NCI-H2107 (cell line): ENCODE measurements around the gene LIF.

Source experiments
- DNase-seq: peaks from one replicate; lab custom pipeline; 2025; lab: John Stamatoyannopoulos, UW

The LIF gene

DNA sequence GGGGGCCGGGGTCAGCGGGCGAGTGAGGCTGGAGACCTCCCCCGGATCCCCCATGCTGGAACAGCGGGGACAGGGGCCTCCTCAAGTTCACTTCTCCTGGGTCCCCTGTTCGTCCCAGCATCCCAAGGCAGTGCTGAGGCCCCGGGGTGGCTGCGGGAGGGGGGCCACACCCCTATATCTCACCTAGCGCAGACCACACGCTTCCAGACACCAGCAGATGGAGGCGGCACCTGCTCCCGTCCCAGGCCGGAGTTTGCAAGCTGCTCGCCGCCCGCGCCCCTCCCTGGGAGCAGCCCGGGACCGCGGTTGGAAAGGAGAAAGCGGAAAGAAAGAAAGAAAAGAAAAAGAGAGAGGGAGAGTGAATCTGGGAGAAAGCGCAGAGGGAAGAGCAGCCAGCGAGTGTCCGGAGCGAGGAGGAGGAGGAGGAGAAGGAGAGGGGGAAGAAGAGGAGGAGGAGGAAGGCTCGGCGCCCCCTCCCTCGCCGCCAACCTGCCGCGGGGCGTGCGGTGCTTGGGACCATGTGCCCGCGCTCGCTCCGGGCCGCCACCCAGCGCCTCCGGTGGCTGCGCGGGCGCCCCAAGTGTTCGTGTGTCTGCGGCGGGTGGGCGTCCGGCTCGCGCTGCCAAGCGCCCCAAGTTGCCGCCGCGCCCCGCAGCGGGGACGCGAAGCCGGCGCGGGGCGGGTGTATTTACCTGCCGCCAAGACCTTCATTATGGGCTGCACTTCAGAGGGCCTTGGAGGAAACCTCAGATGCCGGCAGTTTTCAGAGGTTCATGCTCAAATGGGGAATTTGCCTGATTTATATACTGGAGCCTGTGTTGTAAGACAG lies at the start of gene LIF:
Gene LIF, minus strand, starts transcription at position 775 of the 829 bp plus-strand sequence. Its CDS starts 64 bp downstream, at position 711.
- DNase-seq = no peak

DNA sequence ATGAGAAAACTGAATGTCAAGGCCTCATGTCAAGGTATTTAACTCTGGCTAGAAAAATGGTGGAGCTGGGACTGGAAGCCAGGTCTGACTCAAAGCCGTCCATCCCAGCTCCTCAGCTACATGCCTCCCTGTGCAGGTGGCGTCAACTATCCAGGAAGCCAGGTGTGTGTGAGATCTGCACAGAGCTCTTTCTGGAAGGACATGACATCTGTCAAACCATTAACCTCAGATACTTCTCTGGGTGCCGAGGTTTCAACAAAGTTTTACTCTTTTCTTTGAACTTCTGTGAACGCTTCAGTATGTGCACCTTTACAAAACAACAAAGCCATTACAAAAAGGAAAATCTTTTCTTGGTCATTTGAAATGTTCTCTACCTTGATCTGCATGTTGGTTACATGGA lies 49.8 kb upstream of the LIF start:
- no peak for DNase-seq

DNA sequence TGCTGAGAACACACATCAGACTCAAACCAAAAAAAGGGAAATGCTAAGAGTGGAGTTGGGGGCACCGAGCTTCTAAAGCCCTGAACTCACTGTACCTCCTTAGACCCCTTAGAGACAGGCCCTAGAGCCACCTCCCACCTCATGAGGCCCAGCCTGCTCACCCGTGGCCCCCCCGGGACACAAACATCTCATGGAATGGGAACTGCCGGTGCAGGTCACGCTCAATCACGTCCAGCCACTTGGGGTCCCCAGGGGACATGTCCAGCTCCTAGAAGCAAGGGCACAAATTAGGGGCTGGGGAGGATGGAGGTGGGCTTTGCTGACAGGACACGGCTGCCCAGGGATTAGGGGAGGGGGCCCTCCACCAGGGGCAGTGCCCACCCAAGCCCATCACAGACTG lies 49.0 kb upstream of the LIF start:
- no peak for DNase-seq

DNA sequence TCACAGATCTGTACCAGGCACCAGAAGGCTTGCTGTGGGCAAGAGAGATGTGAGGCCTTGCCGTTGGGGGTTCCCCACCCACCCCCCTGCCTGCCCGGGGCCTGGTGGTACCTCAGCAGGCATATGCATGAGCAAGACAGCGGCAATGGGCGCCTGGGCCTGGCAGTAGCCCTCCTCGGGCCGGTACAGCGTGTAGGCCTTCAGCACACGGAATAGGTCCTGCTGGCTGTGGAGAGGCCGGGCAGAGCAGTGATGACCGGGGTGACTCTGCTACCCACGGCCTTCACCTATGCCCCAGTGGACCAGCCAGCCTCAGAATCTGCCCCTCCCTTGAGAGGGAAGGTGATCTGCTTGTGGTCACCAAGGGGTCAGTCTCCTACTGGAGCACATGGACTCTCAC lies 48.3 kb upstream of the LIF start:
- DNase-seq = no peak

DNA sequence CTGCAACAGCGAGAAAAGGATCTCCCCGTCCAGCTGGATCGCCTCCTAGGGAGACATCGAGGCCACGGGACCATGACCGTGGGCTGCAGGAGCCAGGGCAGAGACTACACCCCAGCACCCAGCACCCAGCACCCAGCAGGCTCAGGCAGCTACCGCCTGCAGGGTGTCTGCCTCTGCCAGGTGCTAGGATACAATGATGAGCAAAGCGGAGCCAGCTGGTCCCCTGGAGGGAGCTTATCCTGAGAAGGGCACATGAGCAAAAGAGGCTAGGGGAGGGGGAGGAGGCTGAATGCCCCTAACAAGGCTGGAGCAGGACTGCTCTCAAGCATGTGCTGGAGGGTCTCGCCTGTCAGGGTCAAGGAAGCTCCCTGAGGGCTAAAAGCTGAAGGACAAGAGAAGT lies 47.5 kb upstream of the LIF start:
- no peak for DNase-seq

DNA sequence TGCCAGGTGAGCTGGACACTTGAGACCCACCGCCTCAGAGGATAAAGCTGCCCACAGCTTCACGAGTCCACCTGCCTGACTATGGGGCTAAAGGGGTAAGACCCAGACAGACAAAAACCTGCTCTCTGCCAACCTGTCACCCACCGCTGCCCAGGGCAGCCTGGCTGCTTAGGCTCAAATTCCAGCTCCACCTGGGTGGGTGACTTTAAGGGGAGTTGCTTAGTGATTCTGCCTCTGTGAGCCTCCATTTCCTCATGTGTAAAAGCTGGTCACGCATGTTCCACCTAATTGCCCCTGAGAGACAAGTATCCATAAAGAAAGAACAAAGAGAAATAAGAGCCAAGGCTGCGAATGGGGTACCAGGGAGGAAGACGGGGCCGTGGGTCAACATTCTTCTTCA lies 46.5 kb upstream of the LIF start:
- no peak for DNase-seq

DNA sequence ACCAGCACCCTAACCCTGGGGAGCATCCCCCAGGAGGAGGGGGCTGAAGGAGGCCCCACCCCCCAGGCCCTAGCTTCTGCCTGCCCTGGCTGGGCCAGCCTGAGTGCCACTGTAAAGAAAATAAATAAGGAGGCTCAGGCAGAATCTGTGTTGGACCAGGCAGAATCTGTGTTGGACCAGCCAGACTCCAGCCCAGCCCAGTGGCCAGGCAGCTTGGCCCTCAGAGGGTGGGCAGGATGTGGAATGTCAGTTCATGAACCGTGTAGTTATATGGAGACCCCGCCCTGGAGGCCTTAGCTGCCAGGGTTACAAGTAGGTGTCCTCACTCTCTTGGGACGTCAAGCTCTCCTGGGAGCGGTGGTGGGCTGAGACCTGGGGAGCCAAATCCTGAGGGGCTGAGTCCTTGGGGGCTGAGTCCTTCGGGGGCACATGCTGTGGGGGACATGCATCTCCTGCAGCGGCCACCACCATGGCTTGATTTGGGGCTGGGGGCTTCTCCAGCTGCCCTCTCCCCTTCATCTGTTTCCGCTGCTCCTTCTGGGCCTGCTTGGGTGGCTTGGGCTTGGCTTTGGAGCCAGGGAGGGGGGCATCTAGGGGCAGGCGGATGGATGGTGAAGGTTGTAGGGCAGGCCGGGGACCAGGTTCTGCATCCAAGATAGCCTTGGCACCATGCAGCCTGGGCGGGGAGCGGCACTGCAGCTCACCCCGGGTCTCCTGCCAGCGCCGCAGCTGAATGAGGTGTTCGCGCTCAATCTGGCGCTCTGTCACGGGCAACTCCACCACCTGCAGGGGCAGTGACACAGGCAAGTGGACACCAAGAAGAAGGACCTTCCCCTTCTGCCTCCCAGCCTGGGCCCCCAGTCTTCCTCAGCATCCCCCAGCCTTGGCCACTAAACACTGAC lies 45.8 kb upstream of the LIF start:
- no peak for DNase-seq

DNA sequence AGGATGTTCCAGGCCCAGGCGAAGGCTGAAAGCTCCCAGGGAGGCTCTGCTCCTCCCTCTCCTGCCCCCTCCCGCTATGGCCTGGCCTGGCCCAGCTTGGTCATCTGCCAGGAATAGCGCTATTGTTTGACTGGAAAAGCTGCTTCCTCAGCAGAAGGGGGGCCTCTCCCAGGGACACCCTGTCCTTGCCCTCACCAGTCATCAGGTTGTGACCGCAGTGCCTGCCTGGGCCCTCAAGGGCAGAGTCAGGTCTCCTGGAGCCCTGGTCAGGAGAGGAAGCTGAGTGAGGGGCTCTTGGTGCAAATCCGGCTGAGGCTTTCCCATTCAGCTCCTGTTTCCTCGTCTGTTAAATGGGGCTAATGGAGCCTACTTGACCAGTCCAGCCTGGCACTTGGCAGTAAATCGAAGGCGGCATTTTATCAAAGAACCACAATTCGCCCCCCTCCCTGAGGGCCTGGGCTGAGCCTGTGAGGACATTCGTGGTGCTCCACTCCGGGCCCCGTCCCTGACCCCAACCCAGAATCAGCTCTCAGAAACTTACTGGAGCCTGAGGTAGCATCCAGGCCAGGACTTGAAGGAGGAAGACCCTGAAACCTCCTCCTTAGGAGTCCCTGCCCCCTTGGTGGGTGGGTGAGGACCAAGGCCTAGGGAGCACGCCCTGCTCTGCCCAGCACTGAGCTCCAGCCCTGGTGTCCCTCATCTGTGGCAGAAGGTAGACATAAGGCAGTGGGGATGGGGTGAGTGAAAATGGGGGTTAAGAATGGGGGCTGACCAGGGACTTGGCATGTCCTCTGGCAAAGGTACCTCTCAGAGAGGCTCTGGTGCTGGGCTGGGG lies 44.7 kb upstream of the LIF start:
- no peak for DNase-seq

DNA sequence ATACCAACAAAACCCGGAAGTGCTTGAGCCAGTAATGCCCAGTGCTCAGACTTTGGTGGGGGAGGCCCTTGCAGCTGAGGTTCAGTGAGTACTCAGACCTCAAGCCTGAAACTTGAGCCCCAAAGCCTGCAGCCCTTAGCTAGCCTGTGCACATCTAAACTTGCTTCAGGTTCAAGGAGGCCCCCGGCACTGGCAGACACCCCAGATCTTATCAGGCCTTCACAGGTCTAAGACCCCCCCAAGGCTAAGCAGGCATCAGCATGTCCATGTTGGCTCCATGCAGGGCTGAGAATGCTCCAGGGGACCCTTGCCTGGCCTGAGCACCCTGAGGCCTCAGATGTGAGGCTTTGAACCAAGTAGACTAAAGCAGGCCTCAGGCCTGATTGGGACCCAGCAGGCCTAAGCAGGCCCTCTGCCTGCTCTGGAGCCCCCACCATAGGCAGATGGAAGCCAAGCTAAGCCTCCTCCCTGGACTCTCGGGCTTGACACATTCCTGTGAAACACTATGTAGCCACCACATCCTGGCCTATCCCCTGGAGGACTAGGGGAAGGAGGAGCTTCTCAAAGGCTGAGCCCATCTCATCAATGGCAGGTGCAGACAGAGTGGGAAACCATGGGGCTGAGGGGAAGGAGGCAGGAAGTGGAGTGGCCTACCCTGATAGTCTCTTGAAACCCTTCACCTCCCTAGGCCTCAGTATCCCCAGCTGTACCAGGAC lies 43.9 kb upstream of the LIF start:
- DNase-seq = no peak

DNA sequence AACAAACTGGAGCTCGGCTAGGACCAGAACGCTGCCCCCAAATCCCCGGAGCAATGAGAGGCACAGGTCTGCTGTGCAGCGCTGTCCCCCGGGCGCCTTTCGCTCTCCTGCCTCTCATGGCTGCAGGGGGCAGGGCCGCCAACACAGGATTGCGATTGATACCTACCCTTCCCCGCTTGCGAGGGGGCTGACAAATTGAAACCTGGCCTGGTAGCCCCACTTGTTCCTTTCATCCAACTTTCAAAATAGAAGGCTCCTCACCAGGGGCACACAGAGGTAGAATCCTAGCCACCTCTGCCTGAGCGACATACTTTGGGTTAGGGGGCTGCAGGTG lies 43.4 kb upstream of the LIF start:
- no peak for DNase-seq

DNA sequence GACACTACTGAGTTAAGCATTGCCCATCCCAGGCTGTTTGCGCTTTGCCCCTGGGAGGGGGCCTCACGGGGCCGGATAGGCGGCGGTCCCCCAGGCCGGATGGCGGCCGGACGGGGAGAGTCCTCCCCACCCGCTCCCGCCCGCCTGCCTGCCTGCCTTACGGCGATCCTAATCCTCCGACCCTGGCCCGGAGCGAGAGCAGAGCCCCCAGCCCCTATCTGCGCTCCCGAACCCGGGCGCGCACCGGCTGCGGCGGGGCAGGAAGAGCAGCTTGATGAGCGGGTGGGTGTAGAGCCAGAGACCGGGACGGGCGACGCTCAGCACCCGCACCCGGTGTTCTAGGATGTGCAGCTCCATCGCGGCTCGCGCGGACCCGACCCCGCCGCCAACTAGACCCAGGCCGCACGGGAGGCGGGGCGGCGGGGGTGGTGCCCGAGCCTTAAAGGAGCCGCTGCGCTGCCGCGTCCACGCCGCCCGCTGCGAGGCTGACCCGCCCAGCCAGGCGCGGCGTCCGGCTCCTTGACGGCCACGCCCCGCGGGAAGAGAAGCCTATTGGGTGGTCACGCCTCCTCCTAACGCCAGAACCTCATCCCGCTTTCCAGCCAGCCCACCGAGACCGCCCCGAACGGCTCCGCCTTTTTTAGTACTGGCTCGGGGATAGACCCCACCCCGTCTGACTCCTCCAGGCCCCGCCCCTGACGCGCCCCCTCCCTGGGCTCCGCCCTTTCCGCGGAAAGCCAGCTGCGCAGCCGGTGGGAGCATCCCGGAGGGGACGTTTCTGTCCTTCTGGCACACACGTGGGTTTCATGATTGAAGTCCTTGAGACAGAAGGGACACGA lies 42.8 kb upstream of the LIF start, which contains the start of gene CASTOR1:
Gene CASTOR1, minus strand, starts transcription at position 365 of the 839 bp plus-strand sequence. Its CDS starts 8 bp downstream, at position 357.
- DNase-seq = peak; percentile 59

DNA sequence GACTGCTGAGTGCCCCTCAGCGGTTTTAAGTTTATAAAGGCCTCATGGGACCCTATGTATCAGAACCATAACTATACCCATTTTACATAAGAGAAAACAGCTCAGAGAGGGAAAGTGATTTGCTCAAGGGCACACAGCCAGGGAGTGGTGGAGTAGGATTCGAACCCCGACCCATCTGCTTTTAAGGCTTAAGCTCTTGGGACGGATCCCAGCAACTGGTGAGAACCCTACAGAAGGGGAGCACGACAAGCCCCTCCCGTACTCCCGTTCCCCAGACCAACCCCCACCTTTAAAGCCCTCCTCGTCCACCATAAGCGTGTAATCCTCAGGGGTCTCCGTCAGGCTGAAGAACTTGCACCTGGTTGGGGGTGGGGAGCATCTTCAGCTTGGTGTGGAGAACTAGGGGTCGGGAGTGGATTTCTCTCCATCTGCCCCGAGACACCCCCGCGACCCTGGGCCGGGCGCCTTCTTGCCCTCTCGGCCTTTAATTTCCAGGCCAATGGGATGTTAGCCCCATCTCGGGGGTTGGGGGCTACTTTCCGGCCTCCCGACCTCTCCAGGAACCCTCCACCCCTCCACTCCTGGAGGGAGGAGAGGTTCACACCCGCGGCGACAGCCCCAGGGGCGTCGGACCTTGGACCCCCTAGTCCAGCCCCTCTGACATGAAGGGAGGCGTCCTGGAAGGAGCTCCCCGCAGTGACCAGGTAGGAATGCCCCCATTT lies 42.0 kb upstream of the LIF start:
- DNase-seq = no peak

DNA sequence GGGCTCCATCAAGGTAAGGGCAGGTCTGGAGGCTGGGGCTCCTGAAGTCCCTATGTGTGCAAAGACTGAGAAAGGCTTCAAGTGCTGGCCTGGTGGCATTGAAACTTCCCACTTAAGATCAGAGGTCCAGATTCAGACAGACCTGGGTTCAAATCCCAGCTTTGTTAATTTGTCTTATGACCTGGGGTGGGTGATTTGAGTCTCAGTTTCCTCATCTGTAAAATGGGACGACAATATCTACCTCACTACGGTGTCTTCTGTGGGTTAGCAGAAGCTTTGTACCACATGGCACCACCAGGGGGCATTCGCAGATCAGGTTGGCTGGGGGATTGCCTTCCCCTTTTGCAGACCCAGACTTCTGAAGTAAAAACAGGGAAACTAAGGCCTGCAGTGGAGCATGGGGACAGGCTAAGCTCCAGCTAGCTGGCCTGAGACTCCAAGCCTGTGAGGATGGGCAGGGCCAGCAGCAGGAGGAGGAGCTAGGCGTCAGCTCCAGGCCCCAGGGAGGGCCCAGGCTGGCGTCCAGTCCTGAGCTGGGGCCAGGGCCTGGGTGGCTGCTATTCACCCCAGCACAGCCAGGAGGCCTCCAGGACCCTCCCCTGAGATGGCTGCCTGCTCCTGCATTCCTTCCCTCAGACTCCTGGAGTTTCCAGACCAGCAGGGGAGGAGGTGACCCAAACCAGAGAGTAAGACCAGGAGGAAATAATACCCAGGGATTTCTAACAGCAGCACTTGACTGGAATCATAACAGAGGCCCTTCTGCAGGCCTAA lies 41.3 kb upstream of the LIF start:
- no peak for DNase-seq

DNA sequence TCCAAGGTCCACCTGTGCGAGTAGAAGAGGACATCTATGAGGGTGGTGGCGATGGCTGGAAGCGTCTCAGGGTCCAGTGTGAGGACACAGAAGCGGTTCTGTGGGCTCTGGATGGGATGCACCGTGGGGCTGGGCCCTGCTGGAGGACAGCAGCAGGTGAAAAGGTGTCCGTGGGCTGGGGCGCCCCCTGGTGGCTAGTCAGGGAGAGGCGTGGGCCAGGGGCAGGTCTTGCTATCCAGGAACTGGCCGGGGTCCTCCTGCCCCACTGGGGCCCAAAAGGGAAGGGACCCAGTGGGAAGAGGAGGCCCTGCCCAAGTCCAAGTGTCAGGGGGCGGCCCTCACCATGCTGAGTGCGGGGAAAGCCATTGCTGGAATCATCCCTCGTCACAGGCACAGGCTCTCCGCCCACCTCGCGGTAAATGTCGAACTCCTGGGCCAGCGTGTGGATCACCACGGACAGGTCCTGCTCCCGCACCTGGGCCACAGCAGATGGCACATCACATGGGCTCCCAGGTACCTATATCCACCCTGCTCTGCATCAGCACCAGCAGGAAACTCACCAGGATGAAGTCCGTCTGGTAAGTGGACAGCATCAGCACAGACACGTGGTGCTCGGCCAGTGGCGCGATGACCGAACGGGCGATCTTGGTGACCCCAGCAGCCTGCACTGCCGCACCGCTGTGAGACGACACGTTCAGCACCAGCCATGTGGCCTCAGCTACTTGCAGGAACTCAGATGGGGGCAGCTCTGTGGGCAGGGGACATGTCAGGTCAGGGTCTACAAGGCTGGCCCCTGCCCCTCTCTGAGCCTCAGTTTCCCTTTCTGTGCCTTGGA lies 40.5 kb upstream of the LIF start:
- no peak for DNase-seq

DNA sequence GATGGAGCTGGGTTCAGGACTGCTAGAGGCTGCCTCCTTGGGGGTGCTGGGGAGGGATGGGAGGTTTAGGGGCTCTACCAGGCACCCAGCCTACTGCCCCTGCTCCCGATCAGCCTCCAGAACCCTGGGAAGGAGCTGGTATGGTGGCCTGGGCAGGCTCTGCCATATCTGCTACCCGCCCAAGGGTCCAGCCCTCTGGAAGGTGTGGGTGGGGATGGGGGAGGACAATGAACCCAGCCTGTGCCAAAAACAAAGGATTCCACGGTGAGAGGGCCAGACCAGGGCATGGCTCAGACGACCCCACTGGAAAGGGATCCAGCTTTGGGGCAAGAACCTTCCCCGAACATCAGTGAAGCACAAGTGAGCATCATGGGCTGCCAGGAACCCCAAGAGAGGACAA lies 39.8 kb upstream of the LIF start:
- DNase-seq = no peak

DNA sequence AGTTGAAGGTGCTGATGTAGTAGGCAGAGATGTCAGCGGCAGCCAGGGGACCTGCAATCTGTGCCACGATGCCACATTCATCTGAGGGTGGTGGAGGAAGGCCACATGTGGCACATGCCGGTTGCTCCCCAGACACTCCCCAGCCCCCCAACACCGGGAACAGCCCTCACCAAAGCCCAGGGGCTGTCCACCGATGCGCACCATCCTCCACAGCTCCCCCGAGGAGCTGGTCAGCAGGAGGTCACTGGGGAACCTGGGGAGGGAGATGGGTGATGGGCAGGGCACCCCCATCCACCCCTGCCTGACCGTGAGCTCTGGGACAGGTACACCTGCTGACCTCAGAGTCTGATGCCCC lies 39.3 kb upstream of the LIF start:
- DNase-seq = no peak

DNA sequence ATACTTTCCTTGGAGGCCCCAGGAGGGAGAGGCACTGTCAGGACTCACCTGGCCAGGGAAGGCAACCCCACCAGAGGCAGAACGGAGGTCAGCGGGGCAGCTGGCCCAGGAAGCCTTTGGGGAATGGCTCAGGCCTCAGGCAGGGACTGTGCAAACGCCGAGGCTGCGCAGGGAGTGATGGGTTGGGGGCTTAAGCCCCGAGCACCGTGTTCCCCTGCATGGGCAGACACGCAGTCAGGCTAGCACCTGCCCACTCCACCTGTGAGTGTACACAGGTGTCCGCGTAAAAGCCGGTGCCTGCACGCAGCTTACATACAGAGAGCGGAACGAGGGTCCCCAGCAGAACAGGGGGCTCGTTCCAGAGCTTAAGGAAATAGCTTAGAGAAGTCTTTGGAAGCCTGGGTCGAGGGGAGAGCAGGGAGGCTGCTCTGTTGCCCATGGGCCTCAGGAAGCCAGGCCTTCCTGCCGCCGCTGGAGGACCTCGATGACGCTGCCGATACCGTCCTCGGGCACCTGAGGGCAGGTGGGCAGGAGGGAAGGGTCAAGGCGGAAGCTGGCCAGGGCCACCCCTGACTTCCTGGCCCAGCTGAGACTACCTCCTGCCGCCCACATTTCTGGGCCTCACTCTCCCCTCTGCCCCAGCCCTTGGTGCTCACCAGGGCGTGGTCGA lies 38.8 kb upstream of the LIF start:
- DNase-seq = no peak

DNA sequence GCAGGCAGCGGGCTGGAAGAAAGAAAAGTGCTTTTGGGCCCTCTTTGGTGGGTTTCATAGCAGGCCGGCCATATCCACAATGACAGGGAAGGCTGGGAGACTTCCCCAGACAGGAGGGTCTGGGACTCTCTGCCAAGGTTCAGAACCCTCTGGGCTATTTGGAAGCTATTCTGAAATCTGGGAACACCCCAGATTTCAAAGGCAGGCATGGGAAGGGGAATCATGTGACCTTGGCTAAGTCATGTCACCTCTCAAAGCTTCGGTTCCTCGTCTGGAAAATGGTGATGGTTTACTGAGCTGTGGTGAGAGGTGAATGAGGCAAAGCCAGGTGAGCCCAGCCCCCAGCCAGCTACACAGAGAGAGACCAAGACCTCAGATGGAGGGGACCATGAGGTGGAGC lies 38.1 kb upstream of the LIF start:
- no peak for DNase-seq
